Coronary artery (tissue), 2 donors: ENCODE data around the gene BMP2K.
A peak's percentile ranks its signal among the peaks of the same experiment; 100 is the strongest.

Experiments
- DNase-seq: peaks from one replicate; pipeline ENCODE4 v3.0.0-alpha.2; 2017; ENCODE audit warnings: low spot score
- H3K27ac ChIP-seq, 2 donors: fragments of 200-600 bp; sonication (generic); one replicate each; pipeline ENCODE4 v1.5.1; 2016 to 2019
- H3K4me3 ChIP-seq: fragments of 200-600 bp; sonication (generic); 2 replicates; pipeline ENCODE4 v1.5.1; 2016; ENCODE audit warnings: mild to moderate bottlenecking, moderate library complexity
- CTCF ChIP-seq: fragments of 200-600 bp; sonication (generic); IDR thresholded peaks from one replicate; pipeline ENCODE4 v1.5.1; 2019; ENCODE audit warnings: antibody characterized with exemption

The BMP2K gene

GRCh38 chr4:78776079-78776728, at the start of gene BMP2K:
Gene BMP2K, plus strand, starts transcription at chr4:78776350. Its CDS starts 194 bp downstream, at chr4:78776544.
- Histone ChIP-seq H3K27ac (peak within 1 kb of the TSS; percentile 98 to 99), H3K4me3 (peak within 1 kb of the TSS; percentile 97)
- peak; percentile 88 for DNase-seq
- no peak for TF ChIP-seq CTCF

DNA sequence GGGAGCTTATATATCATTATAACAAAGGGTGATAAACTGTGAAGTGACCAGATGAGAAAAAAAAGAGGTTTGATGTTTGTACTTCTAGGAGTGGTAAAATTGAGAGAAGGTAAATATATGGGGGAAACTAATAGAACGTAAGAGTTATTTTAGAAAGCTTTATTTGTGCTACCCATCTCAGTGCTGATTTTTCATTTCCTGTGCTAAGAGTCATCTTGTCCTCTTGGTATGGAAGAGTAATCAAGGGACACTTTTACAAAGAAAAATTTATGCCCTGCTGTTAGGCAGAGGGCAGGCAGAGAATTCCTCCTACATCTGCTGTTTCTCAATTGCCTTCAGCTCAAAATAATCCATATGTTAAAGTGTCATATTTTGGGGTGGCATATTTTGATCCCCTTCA, 49.6 kb upstream of the BMP2K start:
- no peak for DNase-seq
- TF ChIP-seq CTCF = no peak
- Histone ChIP-seq H3K27ac (no peak overlapping the region), H3K4me3 (no peak overlapping the region)

- no peak for TF ChIP-seq CTCF
- H3K4me3 ChIP-seq = no peak overlapping the region
- no peak overlapping the region for H3K27ac ChIP-seq
- DNase-seq = no peak
Measured at GRCh38 chr4:78732332-78733104, 43.6 kb upstream of the BMP2K start.

DNA sequence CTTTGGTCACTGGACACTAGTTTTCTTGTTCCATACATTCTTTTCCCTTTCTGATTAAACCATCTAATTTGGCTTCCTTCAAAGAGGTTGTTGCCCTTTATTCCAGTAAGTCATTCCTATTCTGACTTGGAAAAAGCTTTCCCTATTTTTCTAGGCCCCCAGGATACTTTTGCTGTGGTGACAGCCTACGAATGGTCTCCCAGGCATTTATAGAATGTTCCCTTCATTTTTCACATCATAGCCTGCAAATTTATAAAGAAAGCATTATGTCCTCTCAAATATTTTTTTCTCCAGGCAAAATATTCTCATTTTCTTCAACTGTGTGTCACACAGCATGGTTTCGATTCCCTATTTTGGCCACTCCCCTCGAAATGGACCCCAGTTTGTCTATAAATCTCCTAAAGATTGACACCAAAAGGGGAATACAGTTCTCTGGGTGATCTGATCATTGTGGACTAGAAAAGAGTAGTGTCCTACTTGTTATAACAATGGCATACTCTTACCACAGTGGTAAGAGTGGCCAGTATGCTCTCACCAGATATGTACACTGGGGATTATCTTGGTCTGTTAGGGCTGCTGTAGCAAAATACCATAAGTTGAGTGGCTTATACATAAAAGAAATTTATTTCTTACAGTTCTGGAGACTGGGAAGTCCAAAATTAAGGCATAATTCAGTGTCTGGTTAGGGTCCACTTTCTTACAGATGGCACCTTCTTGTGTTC, 41.5 kb upstream of the BMP2K start:
- H3K4me3 ChIP-seq = no peak overlapping the region
- no peak for TF ChIP-seq CTCF
- no peak overlapping the region for H3K27ac ChIP-seq
- DNase-seq = no peak

DNA sequence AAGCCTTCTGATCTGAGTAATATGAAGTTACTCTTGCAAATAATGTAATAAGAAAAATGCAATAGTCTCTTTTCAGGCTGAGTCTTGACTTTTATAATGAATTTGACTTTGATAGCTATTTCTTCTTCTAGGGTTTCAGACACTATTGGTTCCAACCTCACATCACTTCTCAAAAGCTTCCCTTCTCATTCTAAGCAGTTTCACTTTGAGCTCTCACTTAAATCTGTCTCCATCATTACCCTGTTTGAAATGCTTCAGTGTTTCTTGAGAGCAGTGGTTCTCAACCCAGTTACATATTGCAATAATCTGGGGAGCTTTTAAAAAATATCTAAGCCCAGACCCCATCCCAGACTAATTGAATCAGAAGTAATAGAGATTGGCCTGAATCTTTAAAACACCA, 40.5 kb upstream of the BMP2K start:
- Histone ChIP-seq H3K27ac (no peak overlapping the region), H3K4me3 (no peak overlapping the region)
- TF ChIP-seq CTCF = no peak
- no peak for DNase-seq

GRCh38 chr4:78737035-78737434, 39.1 kb upstream of the BMP2K start:
- no peak overlapping the region for H3K4me3 ChIP-seq
- no peak for DNase-seq
- H3K27ac ChIP-seq = no peak overlapping the region
- no peak for TF ChIP-seq CTCF
